HG03097 (cell line): Measurements from ENCODE around the gene NHERF1.

ENCODE experiments used
- ATAC-seq: cut with Tn5 transposase; IDR thresholded peaks from one replicate; pipeline ENCODE4 v1.9.1; 2021; ENCODE audit not compliant: unreplicated experiment, low FRiP score

The NHERF1 gene

DNA sequence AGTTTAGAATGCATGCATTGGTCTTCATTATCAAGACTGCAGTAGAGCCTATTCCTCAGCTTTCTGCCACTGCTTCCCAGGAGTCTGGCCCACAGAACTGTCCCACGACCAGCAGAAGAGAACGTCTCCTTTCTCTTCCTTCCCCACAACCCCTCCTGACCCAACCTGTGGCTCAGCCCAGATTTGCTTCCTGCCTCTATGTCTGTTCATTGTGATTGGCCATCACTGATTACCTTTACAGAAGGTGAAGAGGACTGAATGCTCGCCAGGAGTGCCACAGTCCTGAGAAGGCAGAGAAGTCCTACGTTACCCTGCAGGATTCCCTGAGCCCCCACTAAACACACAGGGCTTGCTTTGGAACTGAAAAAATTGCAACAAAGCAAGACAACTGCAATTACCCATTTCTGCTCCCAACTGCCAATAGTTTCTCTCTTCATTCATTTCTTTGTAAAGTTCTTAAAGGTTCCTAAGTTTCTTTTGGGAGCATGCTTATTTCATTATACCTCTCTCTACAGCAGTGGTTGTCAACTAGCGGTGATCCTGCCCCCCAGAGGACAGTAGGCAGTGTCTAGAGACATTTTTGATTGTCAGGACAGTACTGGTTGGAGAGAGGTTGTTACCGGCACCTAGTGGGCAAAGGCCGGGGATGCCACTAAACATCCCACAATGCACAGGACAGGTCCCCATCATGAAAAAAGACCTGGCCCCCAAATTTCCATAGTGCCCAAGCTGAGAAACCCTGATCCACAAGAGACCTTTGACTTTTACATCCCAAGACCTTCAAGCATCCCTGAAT is 32.2 kb downstream of the NHERF1 start:
- ATAC-seq: no peak

DNA sequence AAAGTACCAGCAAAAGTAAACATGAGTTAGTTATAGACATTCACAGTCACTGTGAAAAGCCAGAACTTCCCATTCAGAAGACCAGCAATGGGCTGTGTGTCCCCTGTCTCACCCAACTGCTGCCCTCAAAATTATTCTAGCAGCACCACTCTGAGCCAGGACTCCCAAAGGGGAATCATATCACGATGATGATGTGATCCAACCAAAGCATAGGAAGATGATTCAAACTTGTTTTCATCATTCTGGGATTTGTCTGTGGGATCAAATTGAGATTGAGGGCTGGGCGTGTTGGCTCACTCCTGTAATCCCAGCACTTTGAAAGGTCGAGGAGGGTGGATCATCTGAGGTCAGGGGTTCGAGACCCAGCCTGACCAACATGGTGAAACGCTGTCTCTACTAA is 34.1 kb downstream of the NHERF1 start:
- ATAC-seq: no peak

DNA sequence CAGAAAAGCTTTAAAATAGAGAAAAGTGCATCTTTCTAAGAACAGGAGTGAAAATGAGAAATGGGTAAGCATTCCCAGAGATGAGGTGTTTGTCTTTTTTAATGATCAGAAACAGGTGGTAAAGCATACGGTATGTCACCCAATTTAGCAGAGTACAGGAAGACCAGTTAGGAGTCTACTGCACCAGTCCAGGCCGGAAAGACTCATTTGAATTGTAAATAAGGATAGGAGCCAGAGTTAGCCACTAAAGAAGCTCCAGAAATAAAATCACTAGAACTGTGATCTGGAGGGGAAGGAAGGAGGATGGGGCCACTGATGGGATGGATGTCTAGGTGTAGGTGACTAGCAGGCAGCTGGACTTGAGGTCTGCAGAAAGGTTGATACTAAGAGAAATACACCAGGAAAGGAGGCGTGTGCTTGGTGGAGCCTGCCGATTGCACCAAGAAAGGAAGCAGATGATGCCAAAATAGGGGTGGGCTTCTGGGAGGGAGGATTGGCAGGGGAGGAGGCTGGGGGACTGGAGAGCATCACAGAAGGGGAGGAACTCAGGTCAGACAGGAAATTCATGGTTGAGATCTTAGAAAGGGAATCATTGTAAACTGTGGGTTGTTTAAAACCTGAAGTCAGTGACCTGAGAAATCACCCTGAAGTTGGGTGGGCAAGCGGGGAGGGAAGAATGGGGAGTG is 35.8 kb downstream of the NHERF1 start:
- ATAC-seq: no peak

DNA sequence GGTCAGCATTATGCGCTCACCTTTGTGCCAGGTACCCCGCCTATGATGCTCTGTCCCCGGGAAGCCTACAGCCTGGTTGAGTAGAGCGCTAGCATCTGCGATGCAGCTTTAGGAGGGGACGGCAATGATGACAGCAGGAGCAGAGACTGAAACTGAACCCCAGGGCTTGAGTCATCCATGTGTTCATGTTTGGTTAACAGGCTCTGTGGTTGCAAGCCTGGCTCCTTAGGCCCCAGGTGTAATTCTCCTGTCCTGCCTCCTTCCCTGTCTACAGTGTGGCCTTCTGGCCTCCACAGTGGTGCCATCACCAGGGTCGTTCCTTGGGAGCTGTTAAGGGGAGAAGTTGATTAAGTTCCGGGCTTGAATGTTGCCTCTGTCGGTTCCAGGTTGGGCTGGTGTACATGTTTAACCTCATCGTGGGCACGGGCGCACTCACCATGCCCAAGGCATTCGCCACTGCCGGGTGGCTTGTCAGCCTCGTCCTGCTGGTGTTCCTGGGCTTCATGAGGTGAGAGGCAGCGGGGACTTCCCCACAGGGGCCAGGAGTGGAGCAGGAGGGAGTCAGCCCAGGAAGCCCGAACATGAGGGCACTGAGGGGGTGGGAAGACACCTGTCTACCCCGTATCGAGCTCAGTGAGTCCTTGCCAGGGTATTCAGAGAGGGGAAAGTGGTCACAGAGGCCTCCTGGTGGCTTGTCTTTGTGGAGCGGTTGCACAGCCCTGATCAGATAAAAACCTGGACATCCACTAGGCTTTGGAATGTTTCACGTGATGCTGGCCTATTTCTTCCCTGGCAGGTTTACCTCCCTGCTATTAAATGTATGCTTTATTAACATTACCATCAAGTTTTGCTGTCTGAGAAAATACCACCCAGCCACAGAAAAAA is 36.9 kb downstream of the NHERF1 start:
- no peak for ATAC-seq

DNA sequence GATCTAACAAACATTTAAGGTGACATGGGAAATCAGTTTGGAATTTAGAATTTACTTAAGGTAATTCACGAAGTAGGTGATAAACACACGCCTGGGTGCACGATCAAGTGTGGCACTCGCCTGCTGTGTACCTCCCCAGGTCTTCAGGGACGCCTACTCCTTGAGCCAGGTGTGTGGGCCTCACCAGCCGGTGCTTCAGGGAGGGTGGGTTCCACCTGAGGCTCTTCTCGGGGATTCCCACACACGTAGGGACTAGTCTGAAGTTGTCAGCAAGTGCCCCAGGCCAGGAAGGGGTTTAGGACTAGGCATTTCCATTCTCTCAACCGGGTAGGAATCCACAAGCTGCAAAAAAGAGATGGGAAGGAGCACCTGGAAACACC is 37.5 kb downstream of the NHERF1 start:
- no peak for ATAC-seq

DNA sequence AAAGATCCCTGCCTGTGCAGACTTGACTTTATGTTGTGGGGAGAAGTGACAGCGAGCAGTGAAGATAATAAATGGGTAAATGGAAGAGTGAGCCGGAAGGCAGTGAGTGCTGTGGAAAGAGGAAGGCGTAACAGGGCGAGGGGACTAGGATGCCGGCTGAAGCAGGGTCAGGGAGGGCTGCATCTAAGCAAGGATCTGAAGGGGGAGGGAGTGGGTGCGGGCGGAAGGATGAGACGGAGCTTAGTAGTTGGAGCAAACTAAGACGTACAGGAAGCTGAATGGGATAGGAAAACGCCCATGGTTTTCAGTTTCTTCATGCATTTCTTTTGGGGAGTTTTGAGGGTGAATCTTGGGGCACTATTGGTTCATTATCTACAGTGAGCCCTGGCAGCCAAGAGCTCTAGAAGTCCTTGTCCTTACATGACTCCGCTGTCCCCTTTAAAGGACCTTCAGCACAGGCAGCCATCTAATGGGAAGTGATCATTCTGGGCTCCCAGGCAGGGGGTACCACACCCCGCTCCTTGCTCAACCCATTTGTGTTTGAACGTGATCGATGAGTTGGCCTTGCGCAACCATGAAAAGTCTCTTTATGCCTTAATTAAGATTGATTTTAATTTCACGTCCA is 38.1 kb downstream of the NHERF1 start:
- no peak for ATAC-seq

DNA sequence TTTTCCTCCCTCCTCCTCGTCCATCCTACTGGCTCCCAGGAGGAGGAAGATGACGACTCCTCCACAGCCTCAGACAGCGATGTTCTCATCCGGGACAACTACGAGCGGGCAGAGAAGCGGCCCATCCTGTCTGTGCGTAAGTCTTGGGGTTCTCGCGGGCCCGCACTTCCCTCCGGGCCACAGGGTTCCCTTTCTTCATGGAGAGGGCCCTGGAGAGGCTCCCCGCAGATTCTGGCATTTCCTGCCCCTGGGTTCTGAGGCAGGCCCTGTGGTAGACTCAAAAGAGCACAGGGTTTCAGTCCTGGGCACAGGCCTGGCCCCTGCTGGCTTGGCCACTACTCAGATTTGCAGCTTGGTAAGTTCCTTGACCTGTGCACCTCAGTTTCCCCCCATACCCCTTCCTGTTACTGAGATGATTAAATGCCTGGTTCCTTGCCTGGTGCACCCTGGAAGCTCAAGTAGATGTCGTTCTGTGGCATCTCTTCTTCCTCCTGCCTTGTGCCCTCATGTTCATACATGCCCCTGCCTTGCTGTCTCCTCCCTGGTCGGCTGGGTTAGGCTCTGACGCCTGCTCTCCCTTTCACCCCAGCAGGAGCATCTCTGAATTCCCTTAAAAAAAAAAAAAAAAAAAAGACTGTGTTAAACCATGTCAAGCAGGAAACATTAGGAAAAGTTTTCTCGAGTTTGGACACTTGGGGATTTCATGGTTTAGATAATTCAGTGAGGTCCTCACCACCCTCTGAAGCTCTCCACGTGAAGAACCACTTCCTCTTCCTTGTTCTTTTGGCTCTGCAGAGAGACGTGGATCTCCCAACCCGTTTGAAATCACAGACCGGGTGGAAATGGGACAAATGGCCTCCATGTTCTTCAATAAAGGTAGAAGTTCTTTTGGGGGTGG is 42.0 kb downstream of the NHERF1 start:
- no peak for ATAC-seq

DNA sequence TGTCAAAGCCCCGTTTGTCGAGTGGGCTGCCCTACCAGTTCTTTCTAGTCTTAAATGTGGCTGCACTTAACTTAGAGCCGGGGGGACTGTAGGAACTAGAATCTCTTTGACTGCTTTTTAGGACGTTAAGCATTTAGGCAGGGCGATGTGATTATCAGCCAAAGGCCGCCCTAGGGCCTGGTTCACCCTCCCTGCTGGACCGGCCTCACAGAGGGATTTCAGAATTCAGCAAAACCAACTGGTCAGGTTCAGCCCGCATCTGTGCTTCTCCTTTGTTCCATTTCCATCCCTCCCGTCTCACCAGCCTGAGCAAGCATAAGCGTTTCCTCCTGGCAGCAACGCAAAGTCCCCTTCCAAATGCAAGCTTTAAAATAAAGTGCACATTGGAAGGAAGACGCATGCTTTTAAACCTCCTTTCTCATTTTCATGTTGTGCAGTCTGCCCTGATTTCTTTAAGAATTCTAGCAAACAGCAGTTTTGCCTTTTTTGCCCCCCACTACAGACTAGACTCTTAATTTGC is 44.2 kb downstream of the NHERF1 start:
- no peak for ATAC-seq

DNA sequence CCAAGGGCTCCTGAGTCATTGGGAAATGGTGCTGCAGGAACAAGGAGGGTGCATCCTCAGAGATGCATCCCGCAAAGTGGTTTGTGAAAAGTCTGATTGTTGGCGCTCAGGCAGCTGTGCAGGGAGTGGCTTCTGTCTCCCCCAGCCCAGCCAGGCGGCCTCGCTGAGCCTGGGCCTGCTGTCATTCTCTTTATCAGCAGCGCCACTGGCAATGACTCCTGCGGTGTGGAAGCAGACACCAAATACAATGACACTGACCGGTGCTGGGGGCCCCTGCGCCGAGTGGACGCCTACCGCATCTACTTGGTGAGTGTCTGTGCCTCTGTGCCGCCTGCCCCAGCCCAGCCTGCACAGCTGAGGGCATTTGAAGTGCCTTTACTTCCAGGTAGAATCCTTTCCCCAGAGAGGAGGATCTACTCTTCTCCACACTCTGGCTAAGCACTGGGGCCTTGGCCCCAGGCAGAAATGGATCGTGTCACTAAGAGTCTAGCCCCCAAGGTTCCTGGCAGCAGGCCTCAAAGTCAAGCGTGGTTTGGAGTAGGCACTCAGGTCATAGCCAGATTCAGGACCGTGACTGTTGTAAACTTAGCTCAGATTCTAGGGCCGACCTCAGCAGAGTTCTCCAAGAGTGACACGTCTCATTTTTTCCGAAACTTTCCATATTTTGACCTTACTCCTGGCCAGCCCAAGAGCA is 47.0 kb downstream of the NHERF1 start:
- ATAC-seq: no peak

DNA sequence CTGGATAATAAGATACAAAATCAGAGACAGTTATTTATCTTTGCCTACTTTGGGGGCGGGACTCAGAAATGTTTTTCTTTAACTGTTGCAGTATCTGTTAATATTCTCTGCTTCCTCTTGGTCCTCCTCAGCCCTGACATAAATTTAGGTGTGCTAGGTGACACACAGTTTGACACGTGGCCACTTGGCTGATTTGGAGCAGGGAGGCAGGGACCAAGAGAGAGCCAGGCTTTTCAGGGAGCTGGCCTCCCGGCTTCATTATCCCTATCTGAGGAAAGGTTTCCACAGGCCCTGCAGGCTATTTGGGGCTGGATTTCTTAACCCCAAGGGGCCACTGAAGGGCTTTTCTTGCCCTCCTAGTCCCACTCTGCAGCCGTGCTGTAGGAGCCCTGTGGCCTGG is 47.8 kb downstream of the NHERF1 start:
- no peak for ATAC-seq

DNA sequence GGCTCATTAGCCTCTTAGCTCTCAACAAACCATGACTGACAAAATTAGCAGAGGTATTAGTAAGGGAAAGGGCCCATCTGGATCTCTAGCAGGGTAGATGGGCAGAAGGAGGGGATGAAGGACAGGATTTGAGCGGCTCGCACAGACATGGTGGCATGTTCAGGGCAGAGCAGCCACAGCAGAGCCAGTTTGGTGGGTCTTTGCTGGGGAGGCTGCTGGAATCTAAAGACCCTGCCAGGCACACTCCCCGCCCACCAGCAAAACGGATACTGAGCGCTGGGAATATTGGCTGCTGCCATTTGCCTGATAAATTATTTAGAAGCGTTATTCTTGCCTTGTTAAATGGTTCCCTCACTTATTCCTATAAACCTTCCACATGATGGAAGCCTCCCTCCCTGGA is 48.4 kb downstream of the NHERF1 start:
- no peak for ATAC-seq

DNA sequence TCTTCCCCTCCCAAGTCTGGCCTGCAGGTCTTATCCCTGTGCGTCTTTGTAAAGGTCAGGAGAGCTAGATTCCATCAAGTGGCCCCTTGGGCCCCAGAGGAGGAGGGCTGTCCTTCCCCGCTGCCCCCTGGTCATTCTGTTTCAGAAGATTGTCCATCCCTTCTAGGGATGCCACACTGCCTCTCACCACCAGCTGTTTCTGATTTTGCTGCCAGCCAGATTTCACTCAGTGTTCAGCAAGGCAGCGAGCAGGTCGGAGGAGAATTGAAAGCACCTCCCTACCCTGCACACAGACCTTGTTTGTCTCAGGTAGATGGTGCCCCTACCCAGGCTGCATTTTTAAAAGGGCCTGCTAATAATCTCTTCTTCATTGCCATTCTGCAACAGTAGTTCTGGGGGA is 49.4 kb downstream of the NHERF1 start:
- ATAC-seq: no peak

DNA sequence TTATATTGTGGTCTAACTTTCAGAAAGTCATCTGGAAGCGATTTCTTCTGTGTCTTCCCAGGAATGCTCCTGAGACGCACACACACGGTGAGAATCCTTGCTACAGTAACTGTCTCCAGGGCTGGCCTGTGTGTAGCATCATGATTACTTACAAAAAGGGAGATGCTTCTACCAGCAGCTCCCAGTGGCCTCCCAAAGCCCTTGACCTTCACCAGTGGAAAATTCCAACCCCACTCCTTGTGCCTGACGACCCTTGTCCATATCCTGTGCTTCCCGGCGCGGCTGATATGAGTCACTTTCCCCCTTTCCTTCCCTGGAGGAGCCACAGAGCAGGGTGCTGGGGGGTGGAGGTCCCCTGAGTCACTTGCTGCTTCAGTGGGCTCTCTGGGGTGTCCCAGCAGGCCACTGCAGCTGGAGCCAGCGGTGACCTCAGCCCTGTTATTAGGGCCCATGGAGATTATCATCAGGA is 49.8 kb downstream of the NHERF1 start:
- ATAC-seq: no peak

DNA sequence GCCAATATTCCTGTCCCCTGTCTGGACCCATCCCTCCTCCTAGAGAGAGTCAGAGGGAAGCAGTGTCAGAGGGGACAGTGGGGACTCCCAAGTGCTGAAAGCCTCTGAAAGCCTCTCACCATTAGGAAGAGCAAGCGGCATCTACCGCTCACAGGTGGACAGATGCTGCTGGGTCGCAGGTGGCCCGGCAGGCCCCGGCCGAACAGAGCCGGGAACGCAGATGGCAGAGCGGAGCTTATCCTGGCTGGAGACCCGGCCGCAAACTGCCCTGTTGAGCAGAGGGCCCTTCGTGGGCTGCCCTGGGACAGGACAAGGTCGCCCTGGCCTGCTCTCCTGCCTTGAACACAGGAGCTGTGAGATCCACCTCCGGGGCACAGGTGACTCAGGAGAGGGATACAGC is 50.7 kb downstream of the NHERF1 start:
- no peak for ATAC-seq

DNA sequence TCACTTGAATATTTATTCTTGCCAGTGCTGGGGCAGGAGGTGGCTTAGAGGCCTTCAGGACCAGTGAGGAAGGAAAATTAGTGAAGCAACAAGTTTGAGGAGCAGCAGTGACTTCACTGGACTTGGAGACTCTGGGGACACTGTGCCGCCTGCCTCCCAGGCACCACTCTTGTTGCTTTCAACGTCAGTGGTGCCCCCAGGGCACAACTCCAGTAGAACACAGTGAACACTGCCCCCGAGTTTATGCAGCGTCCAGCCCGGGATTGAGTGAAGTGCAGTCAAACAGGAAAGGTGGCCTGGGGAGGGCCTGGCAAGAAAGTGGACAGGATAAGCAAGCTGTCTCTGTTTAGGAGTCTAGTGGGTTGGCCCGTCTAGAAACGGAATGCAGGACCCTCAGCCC is 52.1 kb downstream of the NHERF1 start:
- no peak for ATAC-seq

DNA sequence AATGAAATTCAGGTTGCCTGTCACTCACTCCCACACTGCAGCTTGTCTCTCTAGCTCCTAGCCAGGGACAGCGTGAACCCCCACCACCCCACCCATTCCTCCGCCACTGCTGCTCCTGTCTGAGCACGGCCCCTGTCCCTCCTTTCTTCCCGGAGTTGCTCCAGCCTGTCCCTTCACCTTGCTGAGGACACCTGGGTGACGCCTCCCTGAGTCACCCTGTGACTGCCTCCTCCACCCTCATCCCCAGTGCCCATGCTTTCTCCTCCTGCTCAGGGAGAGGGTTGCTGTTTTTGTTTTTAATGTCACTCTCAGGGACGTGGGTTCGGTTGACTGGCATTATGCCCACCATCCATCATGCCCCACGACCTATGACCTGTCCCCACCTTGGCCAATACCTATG is 53.5 kb downstream of the NHERF1 start:
- ATAC-seq: no peak

DNA sequence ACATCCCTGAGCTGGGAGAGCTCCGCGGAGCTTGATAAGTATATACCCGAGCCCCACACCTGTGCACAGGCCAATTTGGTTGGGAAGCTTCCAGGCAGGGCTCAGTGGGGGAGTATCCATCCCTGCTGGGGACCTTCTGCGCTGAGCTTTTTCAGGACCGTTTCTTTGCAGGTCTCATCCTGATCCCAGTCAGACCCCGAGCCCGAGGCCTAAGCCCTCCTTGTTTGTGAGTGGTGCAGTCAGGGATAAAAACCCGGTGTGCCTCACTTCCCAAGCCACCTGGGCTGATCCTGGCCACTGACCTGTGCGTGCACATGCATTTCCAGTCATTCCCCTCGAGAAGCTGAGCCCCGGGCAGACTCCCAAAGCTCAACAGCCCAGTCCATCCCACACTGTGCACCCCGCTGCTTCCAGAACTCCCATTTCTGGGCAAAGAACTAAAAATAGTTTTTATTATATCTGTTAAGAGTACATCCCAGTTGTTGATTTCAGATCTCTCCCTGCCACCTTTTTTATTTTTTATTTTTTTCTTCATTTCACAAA is 55.0 kb downstream of the NHERF1 start:
- ATAC-seq: no peak

DNA sequence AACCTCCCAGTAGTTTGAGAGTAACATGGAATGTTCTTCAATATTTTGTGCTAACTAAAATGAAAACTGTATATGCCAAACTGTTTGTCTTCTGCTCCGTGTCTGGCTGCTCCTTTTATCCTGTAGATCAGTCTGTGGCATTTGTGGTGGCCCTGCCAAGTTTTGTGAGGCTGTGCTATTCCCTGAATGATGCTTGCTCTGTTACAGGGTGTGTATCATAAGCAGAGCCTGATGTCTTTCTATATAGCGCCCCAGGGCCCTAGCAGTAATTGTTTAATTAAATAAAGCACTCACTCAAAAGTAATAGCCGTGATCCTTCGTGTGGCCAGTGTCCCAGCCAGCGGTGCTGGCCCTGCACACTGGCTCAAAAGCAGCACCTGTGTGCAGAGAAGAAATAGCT is 55.5 kb downstream of the NHERF1 start:
- ATAC-seq: no peak

DNA sequence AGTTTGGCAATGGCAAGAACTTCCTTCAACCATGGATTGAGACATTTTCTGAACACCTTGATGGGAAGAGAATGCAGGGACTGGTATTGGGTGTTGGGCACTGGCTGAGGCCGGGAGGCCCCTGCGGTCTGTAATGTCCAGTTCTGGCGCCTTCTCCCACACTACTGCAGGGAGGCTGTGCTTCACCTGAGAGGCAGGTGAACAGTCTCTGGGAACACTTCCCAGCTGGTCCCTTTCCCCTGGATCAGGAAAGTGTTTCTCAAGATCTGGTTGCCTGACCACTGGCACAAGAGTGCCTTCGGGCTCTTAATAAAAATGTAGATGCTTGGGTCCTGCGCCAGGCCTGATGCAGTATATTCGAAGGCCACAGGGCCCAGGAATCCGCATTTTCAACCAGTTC is 56.3 kb downstream of the NHERF1 start:
- ATAC-seq: no peak
